HG02973 (cell line): ENCODE data around the gene CHCHD6.

Experiments used
- ATAC-seq: cut with Tn5 transposase; IDR thresholded peaks from one replicate; pipeline ENCODE4 v1.9.1; 2021; ENCODE audit warnings: moderate library complexity; ENCODE audit not compliant: unreplicated experiment

The CHCHD6 gene

GRCh38 chr3:126968391-126969390 lies 264.7 kb downstream of the CHCHD6 start:
- ATAC-seq, result no peak

GRCh38 chr3:126969586-126969985 lies 265.5 kb downstream of the CHCHD6 start:
- ATAC-seq, result no peak

DNA sequence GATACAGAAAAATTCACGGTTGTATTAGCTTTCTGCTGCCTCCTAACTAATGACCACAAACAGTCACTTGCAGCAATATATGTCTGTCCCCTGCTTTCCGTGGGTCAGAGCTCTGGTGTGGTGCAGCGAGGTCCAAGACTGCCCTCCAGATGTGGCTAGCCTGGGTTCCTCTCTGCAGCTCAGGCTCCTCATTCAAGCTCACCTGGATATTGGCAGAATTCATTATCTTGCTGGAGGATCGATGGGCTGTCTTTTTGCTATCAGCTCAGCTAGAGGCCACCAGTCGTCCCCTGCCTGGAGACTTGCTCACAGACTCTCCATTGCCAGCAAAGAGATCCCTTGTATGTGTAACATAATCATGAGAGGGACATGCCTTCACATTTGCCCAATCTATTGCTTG lies 266.1 kb downstream of the CHCHD6 start:
- no peak for ATAC-seq

- no peak for ATAC-seq
These were observed 266.9 kb downstream of the CHCHD6 start for GRCh38 chr3:126970921-126971320.

- no peak for ATAC-seq
These were observed 267.9 kb downstream of the CHCHD6 start for GRCh38 chr3:126971891-126972351.

DNA sequence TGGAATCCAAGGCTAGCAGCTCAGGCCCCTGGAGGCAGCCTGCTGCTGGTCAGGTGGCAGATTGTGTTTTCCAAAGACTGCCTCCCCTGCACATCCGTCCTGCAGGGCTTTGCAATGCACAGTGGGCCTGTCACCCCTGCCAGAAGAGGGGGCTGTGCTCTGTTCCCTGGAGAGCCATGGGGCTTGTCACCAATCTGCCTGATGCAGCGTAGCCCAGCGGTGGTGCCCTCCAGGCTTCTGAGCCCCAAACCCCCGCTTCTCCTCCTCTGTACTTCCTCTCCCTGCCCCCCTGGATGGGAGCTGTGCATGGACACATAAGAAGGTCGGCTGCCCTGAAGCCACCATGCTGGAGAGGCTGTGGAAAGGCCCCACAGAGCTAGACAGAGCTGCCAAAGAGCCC lies 268.8 kb downstream of the CHCHD6 start:
- ATAC-seq, result no peak

- ATAC-seq, result no peak
These were observed 269.8 kb downstream of the CHCHD6 start for GRCh38 chr3:126973814-126974213.

- ATAC-seq, result no peak
These were observed 270.7 kb downstream of the CHCHD6 start for GRCh38 chr3:126974756-126975155.

- no peak for ATAC-seq
These were observed 272.9 kb downstream of the CHCHD6 start for GRCh38 chr3:126976906-126977305.

- ATAC-seq, result no peak
These were observed 273.8 kb downstream of the CHCHD6 start for GRCh38 chr3:126977821-126978220.

DNA sequence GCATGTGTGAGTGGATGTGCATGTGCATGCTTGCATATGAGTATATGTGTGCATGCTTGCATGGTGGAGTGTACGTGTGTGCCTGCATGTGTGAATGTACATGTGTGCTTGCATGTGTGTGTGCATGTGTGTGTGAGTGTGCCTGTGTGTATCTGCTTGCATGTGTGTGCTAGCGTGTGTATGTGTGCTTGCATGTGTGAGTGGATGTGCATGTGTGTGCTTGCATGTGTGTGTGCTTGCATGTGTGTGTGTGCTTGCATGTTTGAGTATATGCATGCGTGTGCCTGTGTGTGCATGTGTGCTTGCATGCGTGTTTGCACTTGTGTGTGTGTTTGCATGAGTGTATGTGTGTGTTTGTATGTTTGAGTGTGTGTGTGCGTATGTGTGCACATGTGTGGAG lies 274.3 kb downstream of the CHCHD6 start:
- ATAC-seq, result no peak

GRCh38 chr3:126979046-126979628 lies 275.1 kb downstream of the CHCHD6 start:
- ATAC-seq, result no peak

DNA sequence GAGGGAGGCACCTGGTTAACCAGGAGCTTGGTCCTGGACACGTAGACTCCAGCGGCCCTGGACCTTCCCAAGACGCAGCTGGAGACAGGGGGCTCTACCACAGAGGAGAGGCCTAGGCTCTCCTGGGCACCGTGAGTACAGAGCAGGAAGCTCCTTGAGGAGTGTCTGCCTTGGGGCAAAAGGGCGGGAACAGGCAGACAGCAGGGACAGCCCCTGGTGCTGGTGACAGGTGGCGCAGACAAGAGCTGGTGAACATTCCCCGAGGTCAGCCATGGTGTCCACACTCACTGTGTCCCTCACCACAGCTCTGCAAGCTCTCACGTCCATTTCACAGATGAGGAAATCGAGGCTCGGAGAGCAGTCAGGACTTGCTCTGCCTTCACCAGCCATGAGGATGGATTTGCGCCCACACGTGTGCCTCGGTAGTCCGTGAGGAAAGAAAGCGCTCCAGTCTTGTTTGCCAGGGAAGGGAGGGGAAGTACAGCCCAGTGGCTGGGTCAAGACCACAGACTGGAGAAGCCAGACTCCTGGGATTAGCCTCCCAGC lies 276.3 kb downstream of the CHCHD6 start:
- ATAC-seq, result no peak

GRCh38 chr3:126982126-126982470 lies 278.1 kb downstream of the CHCHD6 start:
- ATAC-seq, result peak; percentile 30

GRCh38 chr3:126982471-126983175 lies 278.6 kb downstream of the CHCHD6 start, which contains the start of gene PLXNA1:
TSS of gene PLXNA1 (plus strand) at chr3:126983115. CDS start at chr3:126988594, 5,479 bp downstream.
- peak; percentile 58 for ATAC-seq

DNA sequence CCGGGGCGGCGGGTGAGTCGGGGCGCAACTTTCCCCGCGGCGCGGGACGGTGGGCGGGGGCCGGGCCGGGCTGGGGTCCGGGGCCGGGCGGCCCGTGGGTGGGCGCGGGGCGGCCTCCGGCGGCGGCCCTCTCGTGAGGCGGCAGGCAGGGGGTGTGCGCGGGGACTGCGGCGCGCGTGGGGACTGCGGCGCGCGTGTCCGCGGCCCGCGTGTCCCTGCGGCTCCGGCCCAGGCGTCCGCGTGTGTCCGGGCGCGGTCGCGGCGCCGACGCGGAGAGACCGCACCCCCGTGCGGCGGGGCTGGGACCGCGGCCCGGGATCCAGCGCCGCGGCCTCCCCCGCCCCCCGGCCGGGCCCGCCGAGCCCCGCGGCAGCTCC lies 279.2 kb downstream of the CHCHD6 start:
- peak; percentile 3 for ATAC-seq

DNA sequence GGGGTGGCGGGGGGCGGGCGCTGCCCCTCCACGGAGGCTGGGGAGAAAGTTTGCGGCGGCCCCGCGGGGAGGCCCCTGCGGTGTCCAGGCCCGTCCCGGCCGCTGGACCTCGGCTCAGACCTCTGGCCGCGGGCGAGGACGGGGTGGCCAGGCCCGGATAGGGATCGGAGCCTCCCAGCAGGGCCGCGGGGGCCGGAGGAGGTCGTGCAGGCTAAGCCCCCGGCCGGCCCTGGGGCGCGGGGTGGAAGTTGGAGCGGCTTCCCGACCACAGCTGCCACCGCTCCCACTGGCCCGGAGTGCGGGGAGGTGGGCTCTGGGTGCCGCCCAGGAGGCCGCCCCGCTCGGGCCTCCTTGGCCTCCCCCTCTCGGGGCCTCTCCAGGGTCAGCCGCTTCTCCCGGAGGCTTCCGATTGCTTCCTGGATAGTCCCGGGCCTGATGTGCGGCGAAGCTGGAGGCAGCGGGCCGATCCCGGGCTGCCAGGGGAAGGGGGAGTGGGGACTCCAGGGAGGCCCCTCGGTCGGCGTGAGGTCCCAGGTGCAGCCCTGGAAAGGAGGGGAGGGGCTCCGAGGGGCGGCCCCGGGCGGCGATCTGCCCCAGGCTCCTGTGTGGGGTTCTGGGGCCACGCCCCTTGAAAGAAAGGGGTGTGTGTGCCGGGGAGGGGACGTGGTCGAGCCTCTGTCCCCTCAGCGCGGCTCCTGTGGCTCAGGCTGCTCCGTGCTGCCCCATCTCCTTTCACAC lies 279.8 kb downstream of the CHCHD6 start:
- ATAC-seq, result no peak

GRCh38 chr3:126984391-126985131 lies 280.5 kb downstream of the CHCHD6 start:
- ATAC-seq, result no peak

DNA sequence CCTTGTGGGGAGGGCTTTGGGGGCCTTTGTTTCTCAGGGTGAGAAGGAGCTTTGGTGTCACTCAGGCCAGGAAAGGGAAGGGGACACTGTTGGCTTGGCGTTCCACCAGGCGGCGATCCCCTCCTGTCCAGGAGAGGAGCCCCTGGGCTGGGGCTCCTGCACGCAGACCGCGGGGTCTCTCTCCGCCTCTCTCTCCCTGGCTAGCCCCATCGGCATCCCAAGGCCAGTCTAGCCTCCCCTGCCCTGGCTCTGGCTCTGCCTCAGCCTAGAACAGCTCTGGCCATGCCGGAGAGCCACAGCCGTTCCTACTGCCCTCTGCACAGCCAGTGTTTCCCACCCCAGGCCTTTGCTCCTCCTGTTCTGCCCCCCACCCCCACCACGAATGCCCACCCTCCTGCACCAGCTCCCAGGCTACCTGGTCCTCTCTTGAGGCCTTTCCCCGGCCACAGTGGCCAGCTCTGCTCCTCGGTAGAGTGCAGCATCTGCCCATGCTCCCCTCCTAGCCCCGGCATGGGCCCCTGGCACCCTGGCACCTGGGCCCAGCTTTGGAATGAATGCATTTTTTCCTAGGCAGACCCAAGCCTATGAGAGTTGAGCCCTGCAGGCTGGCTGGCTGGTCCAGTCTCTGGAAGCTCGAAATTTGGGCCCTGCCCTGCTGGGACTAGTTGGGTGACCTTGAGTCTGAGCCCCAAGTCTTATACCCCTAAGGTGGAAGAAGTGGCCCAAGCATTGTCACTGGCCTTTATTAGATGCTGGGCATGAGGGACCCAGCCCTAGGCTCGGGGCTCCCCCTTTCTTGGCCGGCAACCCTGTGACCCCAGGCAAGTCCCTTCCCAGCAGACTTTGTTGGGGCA lies 281.3 kb downstream of the CHCHD6 start:
- no peak for ATAC-seq
